ENCODE results near the gene FERMT1.
"Not testable (repeated sequence)": the region's sequence is repeated elsewhere in the genome, so short reads cannot be mapped to it uniquely, and the experiment has no call there.

FERMT1 gene

DNA sequence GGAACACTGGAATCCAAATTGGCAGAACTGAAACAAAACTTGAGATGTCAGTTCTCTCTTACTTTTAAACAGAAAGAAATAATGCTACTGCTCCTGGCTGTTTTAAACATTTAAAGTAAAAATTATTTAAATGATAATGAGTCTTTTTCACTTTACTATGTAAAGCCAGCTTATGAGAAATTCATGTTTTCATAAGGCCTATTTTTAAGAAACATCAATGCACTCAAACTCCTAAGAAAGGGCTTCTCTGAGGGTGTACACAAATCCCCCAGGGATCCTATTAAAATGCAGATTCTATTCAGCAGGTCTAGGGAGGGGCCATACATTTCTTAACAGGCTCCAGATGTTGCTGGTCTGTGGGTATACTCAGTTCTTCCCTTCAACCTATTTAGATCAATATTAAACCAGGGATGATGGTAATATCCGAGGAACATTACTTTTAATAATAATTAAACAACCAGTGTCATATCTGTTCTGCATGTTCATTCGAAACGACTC is 2.3 kb downstream of the FERMT1 start:
- DNase-seq (ENCODE audit: insufficient read length, low spot score), result no peak
- FAIRE-seq, result no peak

DNA sequence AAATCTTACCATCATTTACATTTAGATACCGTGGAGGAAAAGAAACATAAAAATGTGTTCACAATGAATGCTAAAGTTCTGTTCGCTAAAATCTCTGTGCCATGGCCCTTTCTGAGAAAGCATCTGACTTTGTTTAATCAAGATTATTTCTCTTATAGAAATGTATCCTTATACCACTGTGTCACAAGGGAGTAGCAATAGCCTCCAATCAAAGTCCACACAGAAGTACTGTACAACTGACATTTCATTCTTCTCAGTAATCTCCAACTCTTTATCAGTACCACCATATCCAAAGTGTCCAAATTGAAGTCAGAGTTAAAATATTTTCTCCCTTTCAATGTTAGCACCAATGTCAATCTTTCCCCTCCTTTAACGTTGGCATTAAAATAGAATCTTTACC is 6.1 kb downstream of the FERMT1 start:
- FAIRE-seq (no peak), DNase-seq (ENCODE audit: insufficient read length, low spot score) (no peak)

DNA sequence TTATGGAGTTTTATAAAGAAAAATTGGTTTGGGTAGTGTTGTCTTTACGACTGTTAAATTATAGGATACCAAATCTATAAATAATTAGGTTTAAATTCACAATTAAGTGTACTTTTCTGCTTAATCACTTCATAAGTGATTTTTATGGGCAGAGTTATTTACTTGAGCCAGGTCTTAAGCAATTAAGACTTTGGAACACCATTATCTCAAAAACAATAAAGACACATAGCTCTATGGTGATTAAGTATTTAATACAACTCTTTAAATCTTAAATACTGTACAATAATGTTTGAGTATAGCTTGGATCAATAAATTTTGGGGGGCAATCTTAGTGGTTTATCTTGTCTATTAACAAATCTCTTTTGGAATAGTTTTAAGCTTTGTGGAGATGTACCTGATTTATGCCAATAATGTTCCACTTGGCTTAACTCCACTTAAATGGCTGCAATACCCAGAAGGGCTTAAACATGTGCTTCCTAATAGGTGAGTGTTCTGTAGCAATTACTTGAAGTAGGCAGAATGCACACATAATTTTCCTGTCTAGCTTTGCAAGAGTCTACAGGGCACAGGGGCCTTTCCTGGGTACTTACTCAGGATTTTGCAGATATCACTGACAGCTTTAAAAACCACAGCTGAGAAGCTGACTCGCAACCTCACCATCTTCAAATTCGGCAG is 7.5 kb downstream of the FERMT1 start:
- FAIRE-seq, result no peak
- DNase-seq (ENCODE audit: insufficient read length, low spot score), result no peak

DNA sequence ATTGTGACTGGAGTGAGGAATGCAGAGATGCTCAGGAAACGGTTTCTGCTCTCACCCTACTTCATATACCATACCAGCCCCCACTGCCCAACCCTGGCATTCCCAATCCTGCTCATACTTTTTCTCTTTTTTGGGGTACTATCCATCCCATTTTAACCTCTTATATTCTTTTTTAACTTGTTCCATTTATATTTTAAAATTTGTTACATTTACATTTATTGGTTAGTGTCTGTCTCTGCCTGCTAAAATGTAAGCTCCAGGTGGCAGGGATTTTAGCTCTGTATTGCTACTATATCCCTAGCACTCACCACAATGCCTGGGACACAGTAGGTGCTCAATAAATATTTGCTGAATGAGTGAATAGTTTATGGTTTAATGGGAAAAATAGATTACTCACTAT is 8.1 kb downstream of the FERMT1 start:
- FAIRE-seq, result no peak
- no peak for DNase-seq (ENCODE audit: insufficient read length, low spot score)

DNA sequence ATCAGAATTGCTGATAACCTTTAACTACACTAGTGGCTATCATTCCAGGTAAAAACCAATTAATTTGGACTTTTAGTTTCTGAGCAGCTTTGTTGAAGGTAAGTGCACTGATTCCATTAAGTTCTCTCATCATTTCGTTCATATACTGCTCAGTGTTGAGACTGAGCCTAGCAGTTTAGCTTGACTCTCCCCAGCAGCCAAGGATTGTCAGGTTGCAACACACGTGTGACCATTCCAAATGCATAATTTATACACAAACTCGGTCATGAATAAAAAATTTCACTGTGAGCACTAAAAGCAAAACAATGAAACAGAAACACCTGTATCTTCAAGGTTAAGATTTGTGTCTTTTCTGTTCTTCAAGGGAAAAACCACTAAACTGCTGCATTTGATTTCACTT is 8.9 kb downstream of the FERMT1 start:
- FAIRE-seq (no peak), DNase-seq (ENCODE audit: insufficient read length, low spot score) (no peak)

DNA sequence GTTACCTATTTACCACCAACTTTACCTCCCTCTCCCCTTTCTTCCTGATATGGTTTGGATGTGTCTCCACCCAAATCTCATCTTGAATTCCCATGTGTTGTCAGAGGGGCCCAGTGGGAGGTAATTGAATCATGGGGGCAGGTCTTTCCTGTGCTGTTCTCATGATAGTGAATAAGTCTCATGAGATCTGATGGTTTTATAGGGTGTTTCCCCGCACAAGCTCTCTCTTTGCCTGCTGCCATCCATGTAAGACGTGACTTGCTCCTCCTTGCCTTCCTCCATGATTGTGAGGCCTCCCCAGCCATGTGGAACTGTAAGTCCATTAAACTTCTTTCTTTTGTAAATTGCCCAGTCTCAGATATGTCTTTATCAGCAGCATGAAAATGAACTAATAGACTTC is 9.9 kb downstream of the FERMT1 start:
- not testable (repeated sequence) for DNase-seq (ENCODE audit: insufficient read length, low spot score); FAIRE-seq

DNA sequence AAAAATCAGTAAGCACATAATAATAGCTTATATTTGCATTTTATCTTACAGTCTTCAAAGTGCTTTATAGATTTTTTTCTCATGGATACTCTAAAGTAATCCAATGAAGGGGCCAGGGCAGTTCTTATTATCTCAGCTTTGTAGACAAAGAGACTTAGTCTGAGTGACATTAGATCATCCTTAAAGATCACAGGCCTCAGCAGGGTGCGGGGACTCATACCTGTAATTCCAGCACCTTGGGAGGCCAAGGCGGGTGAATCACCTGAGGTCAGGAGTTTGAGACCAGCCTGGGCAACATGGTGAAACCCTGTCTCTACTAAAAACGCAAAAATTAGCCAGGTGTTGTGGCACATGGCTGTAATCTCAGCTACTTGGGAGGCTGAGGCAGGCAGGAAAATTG is 14.5 kb downstream of the FERMT1 start:
- no peak for DNase-seq (ENCODE audit: insufficient read length, low spot score)
- FAIRE-seq, result no peak

DNA sequence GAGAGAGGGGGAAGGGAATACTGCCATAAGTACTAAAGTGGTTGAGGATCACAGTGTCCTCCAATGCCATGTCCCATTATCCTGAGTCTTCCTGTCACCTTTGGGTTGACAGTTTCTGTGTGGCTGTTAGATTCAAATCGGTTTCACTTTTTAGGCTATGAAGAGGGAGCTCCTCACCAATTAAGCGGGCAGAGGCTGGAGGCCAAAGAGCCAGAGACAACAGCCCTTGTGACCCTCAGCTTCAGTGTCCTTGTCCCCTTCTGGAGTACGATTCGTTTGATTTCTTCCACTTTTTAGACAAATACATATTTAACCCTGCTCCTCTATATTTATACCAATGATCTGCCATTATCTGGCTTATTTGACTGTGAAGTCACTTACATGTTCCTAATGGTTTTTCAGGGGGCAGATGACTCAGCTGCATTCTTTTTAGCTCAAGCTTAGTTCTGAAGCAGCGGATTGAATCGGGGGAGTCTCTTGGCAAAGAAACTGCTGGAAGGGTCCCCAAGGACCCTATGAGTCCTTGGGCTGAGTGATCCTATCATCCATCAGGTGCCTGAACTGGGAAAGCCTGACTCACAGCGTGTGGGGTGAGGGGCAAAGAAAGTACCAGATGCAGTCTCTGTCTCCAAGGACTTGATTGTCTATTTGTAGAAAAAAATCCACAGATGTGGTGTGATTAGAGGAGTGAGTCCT is 18.2 kb downstream of the FERMT1 start:
- no peak for DNase-seq (ENCODE audit: insufficient read length, low spot score)
- FAIRE-seq, result no peak

DNA sequence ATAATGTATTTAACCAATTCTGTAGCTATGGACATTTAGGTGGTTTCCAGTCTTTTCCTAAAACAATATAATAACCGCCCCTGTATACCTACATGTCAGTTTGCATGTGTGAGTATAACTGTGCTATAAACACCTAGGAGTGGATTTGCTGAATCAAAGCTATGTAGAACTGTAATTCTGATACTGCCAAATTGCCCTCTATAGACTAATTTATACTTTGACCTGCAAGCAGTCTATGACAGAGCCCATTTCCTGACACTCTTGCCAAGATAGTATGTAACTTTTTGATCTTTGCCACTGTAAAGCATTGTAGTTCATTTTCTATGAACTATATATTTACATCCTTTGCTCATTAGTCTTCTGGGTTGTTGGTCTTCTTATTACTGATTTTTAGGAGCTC is 19.5 kb downstream of the FERMT1 start:
- no peak for DNase-seq (ENCODE audit: insufficient read length, low spot score)
- FAIRE-seq, result no peak

DNA sequence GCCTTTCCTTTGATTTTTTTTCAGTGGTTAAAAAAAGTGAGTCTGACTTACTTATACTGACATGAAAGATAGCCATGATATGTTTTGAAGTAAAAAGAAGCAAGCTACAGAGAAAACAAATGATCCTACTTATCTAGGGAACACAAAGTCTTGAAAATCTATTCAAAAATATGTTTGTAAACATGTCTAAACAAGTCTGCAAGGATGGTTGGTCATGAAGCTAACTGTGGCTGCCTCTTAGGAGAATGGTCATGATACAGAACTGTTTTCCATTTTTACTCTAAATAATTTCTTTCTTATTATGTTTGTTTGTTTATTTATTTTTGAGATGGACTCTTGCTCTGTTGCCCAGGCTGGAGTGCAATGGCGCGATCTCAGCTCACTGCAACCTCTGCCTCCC is 21.5 kb downstream of the FERMT1 start:
- FAIRE-seq (no peak), DNase-seq (ENCODE audit: insufficient read length, low spot score) (no peak)

DNA sequence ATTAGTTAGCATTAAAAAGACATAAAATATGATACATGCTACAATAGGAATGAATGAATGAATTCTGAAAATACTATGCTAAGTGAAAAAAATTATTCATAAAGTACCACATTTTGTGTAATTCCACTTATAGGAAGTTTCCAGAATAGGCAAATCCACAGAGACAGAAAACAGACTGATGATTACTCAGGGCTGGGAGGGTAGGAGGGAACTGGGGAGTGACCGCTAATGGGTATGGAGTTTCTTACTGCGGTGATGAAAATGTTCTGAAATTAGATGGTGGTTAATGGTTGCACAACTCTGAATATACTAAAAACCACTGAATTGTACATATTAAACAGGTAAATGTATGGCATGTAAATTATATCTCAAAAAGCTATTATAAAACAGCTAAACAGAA is 22.6 kb downstream of the FERMT1 start:
- FAIRE-seq, result no peak
- no peak for DNase-seq (ENCODE audit: insufficient read length, low spot score)

DNA sequence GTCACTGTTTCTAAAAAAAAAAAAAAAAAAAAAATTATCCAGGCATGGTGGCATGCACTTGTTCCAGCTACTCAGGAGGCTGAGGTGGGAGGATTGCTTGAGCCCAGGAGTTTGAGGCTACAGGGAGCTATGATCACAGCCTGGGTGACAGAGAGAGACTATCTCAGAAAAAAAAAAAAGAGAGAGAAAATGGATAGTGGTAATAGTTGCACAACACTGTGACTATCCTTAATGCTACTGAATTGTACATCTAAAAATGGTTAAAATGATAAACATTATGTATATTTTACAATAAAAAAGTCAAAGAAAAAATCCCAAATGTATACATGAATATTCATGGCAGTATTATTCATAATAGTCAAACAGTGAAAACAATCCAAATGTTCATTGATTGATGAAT is 23.0 kb downstream of the FERMT1 start:
- FAIRE-seq (no peak), DNase-seq (ENCODE audit: insufficient read length, low spot score) (no peak)

DNA sequence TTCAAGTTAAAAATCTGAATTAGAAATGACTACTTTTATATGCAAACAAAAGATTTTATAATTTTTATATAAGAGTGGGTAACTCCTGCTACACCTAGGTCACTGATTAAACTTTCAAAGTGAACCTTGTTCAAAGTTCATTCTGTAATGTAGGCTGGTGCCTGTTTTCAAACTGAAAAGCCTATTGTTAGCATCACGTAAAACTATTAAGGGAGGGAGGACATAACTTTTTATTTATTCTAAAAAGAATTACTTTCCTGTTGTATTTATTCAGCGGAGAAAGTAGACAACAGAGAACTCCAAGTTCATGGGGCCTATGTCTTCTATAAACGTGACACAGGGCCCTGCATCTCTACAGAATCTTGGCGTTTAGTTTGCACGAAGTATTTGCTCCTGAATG is 27.4 kb downstream of the FERMT1 start:
- DNase-seq (ENCODE audit: insufficient read length, low spot score) (no peak), FAIRE-seq (no peak)

DNA sequence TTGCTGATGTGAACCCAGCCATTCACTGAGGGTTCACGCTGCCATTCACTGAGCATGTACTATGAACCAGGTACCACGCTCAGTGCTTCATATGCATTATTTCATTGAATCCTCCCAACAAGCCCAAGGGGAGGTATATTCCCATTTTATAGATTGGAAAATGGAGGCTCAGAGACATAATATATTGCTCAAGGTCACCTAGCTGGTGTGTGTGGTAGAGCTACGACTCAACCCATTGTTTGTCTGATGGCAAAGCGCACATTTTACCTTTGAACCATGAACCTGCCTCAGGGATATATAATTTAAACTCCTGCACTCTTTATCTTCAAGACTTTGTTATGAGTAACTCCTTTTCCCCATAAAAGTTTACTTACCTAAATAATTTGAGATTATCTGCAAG is 28.3 kb downstream of the FERMT1 start:
- DNase-seq (ENCODE audit: insufficient read length, low spot score) (no peak), FAIRE-seq (no peak)

DNA sequence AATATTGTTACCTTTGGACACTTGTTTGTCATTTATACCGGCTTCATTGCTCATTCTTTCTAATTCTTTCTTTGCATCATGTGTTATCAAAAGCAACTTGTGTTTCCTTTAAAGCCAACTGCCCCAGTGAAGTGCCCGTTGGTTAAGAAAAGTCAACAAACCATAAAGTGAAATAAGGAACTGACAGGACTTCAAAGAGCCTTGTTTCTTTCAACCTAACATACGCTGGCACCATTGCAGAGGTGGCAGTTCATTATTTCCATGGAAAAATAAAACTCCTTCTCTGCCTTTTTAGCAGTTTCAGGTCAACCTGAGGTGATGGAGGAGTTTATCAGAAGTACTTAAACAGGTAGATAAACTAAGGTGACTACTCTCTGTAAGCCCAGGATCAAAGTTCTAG is 28.8 kb downstream of the FERMT1 start:
- DNase-seq (ENCODE audit: insufficient read length, low spot score) (no peak), FAIRE-seq (no peak)

DNA sequence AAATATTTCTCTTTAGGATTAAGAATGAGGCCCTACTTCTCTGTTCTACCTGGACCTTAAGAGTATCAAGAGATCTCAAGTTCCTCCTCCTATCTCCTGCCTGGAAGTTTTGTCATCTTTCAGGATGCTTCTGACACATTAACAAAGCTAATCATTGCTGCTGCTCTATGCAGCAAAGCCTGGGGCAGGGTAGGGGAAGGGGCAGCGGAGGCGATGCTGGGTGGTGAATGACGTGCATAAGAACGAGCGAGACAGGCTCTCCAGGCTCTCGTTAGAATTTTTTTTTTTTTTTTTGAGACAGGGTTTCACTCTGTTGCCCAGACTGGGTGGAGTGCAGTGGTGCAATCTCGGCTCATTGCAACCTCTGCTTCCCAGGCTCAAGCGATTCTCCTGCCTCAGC is 31.2 kb downstream of the FERMT1 start:
- FAIRE-seq (no peak), DNase-seq (ENCODE audit: insufficient read length, low spot score) (no peak)

DNA sequence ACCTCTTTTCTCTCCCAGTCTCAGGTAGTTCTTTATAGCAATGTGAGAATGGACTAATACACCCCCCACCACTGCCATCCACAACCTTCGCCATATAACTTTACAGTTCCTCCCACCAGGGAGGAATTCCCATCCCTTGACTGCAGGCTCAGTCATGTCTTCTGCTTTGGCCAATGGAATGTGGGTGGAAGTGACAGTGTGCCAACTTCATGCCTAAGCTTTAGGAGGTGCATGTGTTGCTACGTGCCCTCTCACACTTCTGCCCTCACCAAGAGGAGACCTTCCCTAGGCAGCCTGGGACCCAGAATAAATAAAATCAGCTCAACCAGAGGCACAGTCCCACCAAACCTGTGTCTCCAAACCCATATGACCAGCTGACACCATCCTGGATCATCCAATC is 36.0 kb downstream of the FERMT1 start:
- FAIRE-seq, result no peak

DNA sequence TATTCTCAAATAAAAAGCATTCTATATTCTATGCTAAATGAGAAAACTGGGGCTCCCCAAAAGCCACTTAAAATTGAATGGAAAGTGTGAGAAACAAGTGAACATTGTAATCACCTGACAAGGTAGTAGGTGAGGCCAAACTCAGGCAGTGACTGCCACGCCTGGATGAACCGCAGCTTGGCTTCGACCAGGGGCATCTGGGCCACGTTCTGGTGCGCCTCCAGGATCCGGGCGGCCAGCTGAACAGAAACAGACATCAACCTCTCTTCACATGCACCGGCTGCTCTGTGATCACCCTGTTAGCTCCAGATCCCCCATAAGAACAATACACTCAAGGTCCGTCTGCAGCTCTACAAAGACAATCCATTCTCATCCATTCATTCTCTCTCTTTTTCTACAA is 38.9 kb downstream of the FERMT1 start:
- DNase-seq (ENCODE audit: insufficient read length, low spot score), result no peak
- no peak for FAIRE-seq

More for the DNA sequence above, 36.0 kb downstream of the FERMT1 start:
- DNase-seq (ENCODE audit: insufficient read length, low spot score), result no peak

DNA sequence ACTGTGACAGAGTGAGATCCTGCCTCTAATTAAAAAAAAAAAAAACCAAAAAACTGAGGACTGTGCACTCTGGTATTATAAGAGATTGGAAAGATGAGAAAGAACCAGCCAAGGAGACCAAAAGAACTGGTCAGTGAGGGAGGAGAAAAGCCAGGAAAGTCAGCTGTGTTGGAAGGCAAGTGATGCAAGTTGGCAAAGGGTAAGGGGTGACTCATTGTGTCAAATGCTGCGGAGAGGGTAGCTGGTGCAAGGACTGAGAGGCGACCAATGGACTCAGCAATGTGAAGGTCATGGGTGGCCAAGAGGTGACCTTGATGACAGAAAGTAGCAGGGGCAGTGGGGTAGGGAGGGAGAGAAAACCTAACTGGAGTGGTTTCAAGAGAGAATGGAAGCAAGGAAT is 41.6 kb downstream of the FERMT1 start:
- no peak for DNase-seq (ENCODE audit: insufficient read length, low spot score)
- FAIRE-seq, result no peak

DNA sequence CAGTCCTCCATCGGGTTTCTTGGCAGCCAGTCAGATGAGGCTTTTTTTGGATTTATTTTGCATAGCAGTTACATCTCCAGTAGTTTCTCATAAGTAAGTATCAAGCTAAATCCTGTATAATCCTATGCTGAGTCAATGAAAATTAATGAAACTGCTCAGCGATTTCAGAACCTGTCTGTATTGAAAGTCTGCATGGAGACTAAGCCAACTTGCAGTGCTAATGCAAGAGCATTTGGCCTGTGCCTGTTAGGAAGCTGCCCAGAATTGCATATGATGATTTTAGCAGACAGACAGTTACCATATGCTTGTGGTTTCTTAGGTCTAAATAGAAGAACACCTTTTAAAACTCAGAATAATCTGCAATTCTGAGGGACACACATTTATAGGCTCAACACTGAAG is 43.8 kb downstream of the FERMT1 start:
- no peak for DNase-seq (ENCODE audit: insufficient read length, low spot score)
- no peak for FAIRE-seq

DNA sequence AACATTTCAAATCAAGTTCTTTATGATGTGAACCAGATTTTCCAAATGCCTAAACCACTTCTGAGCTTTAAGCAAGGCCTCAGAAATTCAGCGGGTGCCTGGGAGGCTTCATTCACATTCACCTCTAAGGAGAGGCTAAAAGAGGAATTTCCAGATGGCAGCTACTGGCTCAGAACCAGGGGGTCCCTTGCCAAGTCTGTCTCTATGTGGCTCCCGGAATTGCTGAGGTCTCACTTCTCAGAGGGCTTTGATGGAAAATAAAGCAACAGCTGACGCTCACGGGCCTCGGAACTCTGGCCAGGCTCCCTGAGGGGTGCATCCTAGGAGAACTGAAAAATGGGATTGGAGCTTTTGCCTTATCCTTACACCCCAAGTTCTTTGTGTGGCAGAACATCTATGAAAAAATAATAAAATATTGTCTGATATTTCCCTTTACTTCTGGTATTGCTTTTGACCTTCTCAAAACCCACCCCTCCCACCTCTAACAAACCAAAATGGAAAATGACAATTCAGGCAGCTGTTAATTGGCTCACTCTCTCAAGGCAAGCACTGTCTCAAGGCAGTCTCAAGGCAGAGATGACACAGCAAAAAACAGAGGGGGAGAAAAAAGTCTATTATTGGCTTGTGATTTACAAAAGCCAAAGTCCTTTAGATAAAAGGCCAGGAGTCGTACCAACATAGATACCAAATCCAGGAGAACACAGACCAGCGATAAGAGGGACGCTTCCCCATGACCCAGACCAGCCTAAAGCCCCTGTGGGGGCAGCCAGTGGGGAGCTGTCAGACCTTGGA is 47.2 kb downstream of the FERMT1 start:
- FAIRE-seq (no peak), DNase-seq (ENCODE audit: insufficient read length, low spot score) (no peak)

DNA sequence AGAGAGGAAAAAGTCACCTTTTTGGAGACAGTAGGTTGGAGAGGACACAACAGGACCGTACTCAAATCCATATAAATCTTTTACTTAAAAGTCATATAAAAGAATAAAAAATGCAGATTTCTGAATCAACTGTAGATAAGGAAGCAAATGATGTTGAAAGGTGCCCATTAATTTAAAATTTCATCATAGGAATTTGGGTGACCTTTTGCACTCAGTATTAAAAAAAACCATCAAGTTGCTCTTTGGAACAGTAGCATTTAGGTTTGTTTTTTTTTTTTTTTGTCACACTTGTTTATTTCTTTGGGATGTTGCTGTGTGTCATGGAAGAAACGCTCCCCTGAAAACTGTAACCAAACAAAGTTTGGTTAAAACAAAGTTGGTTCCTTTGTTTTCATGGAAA is 48.0 kb downstream of the FERMT1 start:
- FAIRE-seq (no peak), DNase-seq (ENCODE audit: insufficient read length, low spot score) (no peak)

Measured in HTR-8/SVneo (cell line).